GM12878 (cell line): ENCODE measurements around the gene MTSS2. TPM values are rescaled to one million over a fixed set of nuclear protein-coding genes. Genes with fewer than 3 reads are reported as not detected.

Experiments used
- CHD2 ChIP-seq: IDR thresholded peaks from 2 replicates; pipeline ENCODE4 v1.6.1; 2011; ENCODE audit warnings: low read depth, low read length, improper control_type of control experiment, borderline replicate concordance
- FOXM1 ChIP-seq: IDR thresholded peaks from 2 replicates; pipeline ENCODE4 v1.6.1; 2012; ENCODE audit warnings: low read depth, mild to moderate bottlenecking, inconsistent platforms, low read length, moderate library complexity
- HCFC1 ChIP-seq: fragments of 150-350 bp; IDR thresholded peaks from 2 replicates; pipeline ENCODE4 v1.6.1; 2014; ENCODE audit warnings: low read length
- HDAC6 ChIP-seq: fragments of 200-600 bp; sonication (generic); IDR thresholded peaks from one replicate; pipeline ENCODE4 v1.8.0; 2017; ENCODE audit warnings: antibody characterized with exemption; ENCODE audit not compliant: unreplicated experiment
- RFX5 ChIP-seq: IDR thresholded peaks from 2 replicates; pipeline ENCODE4 v1.6.1; 2011; ENCODE audit warnings: low read depth, low read length, improper control_type of control experiment
- USF1 ChIP-seq: IDR thresholded peaks from 2 replicates; pipeline ENCODE4 v1.6.1; 2011; ENCODE audit warnings: borderline replicate concordance, low read depth, mild to moderate bottlenecking, moderate library complexity, mixed read lengths, low read length; ENCODE audit not compliant: insufficient read depth; ENCODE audit errors: extremely low read length
- ZNF274 ChIP-seq: IDR thresholded peaks from one replicate; pipeline ENCODE4 v1.8.0; 2011; ENCODE audit not compliant: insufficient read length, insufficient read depth
- polyA plus RNA-seq, 11 experiments: library from polyadenylated mRNA; depleted of rRNA in 4 of 11; unstranded in 6 of 11; stranded (reverse) in 5 of 11; fragments of >200 nt; fragmentation: Nextera tagmentation in 4 of 11; fragmentation: Illumina TruSeq in 1 of 11; extraction: Ambion mirVana in 4 of 11; extraction: Trizol in 1 of 11; gene quantifications; 1 replicate in 1 of 11; 2 replicates in 10 of 11; pipeline versions ENCODE4 v1.2.1 to v1.2.3, GENCODE V29; 2011 to 2016; ENCODE audit warnings: inconsistent platforms in 2 of 11, missing spikeins in 2 of 11, low read depth in 1 of 11
- total RNA-seq, 4 experiments: library from RNA; depleted of rRNA in 3 of 4; stranded (reverse); fragments of >200 nt in 3 of 4; fragmentation: Illumina TruSeq in 1 of 4; extraction: Trizol in 1 of 4; gene quantifications; 2 replicates each; pipeline versions ENCODE4 v1.2.1 to v1.2.3, GENCODE V29; 2013 to 2021
- TF ChIP-seq, protein P1 (sequence below): IDR thresholded peaks from 2 replicates; pipeline ENCODE4 v1.6.1; 2012; ENCODE audit warnings: low read depth, low read length, improper control_type of control experiment
- TF ChIP-seq, protein P2 (sequence below): IDR thresholded peaks from 2 replicates; pipeline ENCODE4 v1.6.1; 2011; ENCODE audit warnings: borderline replicate concordance, low read depth, mild to moderate bottlenecking, moderate library complexity, low read length; ENCODE audit not compliant: insufficient read depth, poor library complexity, severe bottlenecking

MTSS2 gene
- total and polyA plus RNA-seq, 10 of the 15 experiments (the other 5 are each of a cell fraction or from before 2014, with no cell fraction given): under 0.01 to 0.51 (median 0.14) TPM; not detected in 4

- TF ChIP-seq, protein P1, sequence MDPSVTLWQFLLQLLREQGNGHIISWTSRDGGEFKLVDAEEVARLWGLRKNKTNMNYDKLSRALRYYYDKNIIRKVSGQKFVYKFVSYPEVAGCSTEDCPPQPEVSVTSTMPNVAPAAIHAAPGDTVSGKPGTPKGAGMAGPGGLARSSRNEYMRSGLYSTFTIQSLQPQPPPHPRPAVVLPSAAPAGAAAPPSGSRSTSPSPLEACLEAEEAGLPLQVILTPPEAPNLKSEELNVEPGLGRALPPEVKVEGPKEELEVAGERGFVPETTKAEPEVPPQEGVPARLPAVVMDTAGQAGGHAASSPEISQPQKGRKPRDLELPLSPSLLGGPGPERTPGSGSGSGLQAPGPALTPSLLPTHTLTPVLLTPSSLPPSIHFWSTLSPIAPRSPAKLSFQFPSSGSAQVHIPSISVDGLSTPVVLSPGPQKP: no peak
- TF ChIP-seq USF1 (no peak), RFX5 (no peak), ZNF274 (no peak), HCFC1 (no peak), HDAC6 (no peak), FOXM1 (no peak), CHD2 (no peak)
- TF ChIP-seq, protein P2, sequence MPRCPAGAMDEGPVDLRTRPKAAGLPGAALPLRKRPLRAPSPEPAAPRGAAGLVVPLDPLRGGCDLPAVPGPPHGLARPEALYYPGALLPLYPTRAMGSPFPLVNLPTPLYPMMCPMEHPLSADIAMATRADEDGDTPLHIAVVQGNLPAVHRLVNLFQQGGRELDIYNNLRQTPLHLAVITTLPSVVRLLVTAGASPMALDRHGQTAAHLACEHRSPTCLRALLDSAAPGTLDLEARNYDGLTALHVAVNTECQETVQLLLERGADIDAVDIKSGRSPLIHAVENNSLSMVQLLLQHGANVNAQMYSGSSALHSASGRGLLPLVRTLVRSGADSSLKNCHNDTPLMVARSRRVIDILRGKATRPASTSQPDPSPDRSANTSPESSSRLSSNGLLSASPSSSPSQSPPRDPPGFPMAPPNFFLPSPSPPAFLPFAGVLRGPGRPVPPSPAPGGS: no peak
Measured at GRCh38 chr16:70726892-70727361, 41.1 kb upstream of the MTSS2 start (continued).
